Ishikawa (cell line): Measurements from ENCODE around the gene CSNK1G1.

Experiments
- CREB1 ChIP-seq: IDR thresholded peaks from 2 replicates; pipeline ENCODE4 v1.6.1; 2012; ENCODE audit warnings: low read depth
- EP300 ChIP-seq: IDR thresholded peaks from 2 replicates; pipeline ENCODE4 v1.6.1; 2012; ENCODE audit warnings: borderline replicate concordance
- MAX ChIP-seq: IDR thresholded peaks from 2 replicates; pipeline ENCODE4 v1.6.1; 2012
- NFIC ChIP-seq: IDR thresholded peaks from 2 replicates; pipeline ENCODE4 v1.6.1; 2012
- REST ChIP-seq: IDR thresholded peaks from 2 replicates; pipeline ENCODE4 v1.6.1; 2012; ENCODE audit warnings: low read depth, mild to moderate bottlenecking
- TCF12 ChIP-seq: IDR thresholded peaks from 2 replicates; pipeline ENCODE4 v1.6.1; 2012; ENCODE audit warnings: low read depth
- YY1 ChIP-seq: IDR thresholded peaks from 2 replicates; pipeline ENCODE4 v1.6.1; 2012; ENCODE audit warnings: low read depth

- TF ChIP-seq EP300 = no peak
- TF ChIP-seq YY1 = no peak
- no peak for TF ChIP-seq MAX
- no peak for TF ChIP-seq CREB1
- no peak for TF ChIP-seq REST
- no peak for TF ChIP-seq TCF12
- no peak for TF ChIP-seq NFIC
These were observed 228.3 kb downstream of the CSNK1G1 start for GRCh38 chr15:64127521-64128270.
